ENCODE measurements around the gene HS3ST6. TPM values are rescaled to one million over a fixed set of nuclear protein-coding genes. Genes with fewer than 3 reads are reported as not detected.

Gene HS3ST6
- total RNA-seq, 1 experiment from 2014 or later: 1.0 TPM

DNA sequence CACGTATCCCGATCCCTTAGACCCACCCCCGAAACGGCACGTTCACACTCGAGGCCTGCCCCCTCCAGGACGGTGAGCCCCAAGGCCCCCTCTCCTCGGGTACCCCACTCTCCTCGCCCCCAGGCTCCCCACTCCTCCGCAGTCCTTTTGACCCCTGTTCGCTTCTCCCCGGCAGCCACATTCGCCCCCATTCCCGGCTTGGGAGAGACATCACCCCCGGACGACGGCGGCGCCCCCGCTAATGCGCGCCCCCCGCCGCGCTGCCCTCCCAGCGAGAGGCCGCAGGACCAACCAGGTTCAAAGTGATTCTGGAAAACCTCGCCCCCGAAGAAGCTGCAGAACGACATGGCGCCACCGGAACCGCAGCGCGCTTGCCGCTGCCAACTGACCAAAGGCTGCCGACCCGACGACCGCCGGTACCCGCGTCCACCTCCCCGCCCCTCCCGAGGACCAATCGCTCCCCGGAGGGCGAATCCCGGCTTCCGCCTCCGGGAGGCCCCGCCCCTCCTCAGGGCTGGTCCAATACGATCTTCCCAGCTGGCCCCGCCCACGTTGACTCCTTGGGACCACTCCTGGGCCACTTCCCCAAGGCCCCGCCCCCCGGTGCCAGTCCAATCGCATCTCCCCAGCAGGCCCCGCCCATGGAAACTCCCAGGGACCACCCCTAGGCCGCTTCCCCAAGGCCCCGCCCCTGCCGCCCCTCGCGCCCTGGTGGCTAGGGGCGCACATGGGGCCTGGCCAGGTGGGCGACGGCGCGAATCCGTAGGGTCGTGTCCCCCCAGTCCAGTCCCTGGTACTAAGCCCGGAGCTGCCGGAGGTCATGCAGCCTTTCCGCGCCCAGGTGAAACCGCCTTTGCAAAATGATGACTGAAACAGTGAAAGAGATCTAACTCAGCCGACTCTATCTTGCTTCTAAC is 24.9 kb upstream of the HS3ST6 start, which contains the start of gene MSRB1 (continued):
- TF ChIP-seq, protein P1, sequence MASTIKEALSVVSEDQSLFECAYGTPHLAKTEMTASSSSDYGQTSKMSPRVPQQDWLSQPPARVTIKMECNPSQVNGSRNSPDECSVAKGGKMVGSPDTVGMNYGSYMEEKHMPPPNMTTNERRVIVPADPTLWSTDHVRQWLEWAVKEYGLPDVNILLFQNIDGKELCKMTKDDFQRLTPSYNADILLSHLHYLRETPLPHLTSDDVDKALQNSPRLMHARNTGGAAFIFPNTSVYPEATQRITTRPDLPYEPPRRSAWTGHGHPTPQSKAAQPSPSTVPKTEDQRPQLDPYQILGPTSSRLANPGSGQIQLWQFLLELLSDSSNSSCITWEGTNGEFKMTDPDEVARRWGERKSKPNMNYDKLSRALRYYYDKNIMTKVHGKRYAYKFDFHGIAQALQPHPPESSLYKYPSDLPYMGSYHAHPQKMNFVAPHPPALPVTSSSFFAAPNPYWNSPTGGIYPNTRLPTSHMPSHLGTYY (CRISPR knock-in tag; IDR thresholded peaks at IDR 0.05): no peak
- TF ChIP-seq, protein P2, sequence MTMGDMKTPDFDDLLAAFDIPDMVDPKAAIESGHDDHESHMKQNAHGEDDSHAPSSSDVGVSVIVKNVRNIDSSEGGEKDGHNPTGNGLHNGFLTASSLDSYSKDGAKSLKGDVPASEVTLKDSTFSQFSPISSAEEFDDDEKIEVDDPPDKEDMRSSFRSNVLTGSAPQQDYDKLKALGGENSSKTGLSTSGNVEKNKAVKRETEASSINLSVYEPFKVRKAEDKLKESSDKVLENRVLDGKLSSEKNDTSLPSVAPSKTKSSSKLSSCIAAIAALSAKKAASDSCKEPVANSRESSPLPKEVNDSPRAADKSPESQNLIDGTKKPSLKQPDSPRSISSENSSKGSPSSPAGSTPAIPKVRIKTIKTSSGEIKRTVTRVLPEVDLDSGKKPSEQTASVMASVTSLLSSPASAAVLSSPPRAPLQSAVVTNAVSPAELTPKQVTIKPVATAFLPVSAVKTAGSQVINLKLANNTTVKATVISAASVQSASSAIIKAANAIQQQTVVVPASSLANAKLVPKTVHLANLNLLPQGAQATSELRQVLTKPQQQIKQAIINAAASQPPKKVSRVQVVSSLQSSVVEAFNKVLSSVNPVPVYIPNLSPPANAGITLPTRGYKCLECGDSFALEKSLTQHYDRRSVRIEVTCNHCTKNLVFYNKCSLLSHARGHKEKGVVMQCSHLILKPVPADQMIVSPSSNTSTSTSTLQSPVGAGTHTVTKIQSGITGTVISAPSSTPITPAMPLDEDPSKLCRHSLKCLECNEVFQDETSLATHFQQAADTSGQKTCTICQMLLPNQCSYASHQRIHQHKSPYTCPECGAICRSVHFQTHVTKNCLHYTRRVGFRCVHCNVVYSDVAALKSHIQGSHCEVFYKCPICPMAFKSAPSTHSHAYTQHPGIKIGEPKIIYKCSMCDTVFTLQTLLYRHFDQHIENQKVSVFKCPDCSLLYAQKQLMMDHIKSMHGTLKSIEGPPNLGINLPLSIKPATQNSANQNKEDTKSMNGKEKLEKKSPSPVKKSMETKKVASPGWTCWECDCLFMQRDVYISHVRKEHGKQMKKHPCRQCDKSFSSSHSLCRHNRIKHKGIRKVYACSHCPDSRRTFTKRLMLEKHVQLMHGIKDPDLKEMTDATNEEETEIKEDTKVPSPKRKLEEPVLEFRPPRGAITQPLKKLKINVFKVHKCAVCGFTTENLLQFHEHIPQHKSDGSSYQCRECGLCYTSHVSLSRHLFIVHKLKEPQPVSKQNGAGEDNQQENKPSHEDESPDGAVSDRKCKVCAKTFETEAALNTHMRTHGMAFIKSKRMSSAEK (CRISPR knock-in tag; IDR thresholded peaks at IDR 0.05; ENCODE audit: borderline replicate concordance): no peak
- TF ChIP-seq GRHL2 (CRISPR knock-in tag; IDR thresholded peaks at IDR 0.05; ENCODE audit: insufficient replicate concordance, severe bottlenecking) (no peak), NR2C2 (CRISPR knock-in tag; IDR thresholded peaks at IDR 0.05) (no peak; the same call in 1 of the 2 replicates), KAT7 (CRISPR knock-in tag; IDR thresholded peaks at IDR 0.05; ENCODE audit: borderline replicate concordance) (no peak), FOXK1 (CRISPR knock-in tag; IDR thresholded peaks at IDR 0.05) (peak; percentile 44; the same call in 1 of the 2 replicates), MXD4 (CRISPR knock-in tag; IDR thresholded peaks at IDR 0.05; ENCODE audit: borderline replicate concordance) (no peak), NFYB (CRISPR knock-in tag; conservative IDR thresholded peaks at IDR 0.05; ENCODE audit: low read depth) (peak; percentile 59), TEAD4 (CRISPR knock-in tag; IDR thresholded peaks at IDR 0.05) (no peak), FOXJ3 (CRISPR knock-in tag; IDR thresholded peaks at IDR 0.05; ENCODE audit: borderline replicate concordance) (no peak), OVOL2 (CRISPR knock-in tag; IDR thresholded peaks at IDR 0.05; ENCODE audit: borderline replicate concordance) (no peak), JUN (CRISPR knock-in tag; IDR thresholded peaks at IDR 0.05) (0 out of 2 replicates have a peak, but pooled peaks have one; percentile 28), NFATC4 (CRISPR knock-in tag; IDR thresholded peaks at IDR 0.05) (no peak)
- TF ChIP-seq, protein P3, sequence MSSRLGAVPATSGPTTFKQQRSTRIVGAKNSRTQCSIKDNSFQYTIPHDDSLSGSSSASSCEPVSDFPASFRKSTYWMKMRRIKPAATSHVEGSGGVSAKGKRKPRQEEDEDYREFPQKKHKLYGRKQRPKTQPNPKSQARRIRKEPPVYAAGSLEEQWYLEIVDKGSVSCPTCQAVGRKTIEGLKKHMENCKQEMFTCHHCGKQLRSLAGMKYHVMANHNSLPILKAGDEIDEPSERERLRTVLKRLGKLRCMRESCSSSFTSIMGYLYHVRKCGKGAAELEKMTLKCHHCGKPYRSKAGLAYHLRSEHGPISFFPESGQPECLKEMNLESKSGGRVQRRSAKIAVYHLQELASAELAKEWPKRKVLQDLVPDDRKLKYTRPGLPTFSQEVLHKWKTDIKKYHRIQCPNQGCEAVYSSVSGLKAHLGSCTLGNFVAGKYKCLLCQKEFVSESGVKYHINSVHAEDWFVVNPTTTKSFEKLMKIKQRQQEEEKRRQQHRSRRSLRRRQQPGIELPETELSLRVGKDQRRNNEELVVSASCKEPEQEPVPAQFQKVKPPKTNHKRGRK (CRISPR knock-in tag; IDR thresholded peaks at IDR 0.05; ENCODE audit: borderline replicate concordance): no peak
- TF ChIP-seq, protein P4, sequence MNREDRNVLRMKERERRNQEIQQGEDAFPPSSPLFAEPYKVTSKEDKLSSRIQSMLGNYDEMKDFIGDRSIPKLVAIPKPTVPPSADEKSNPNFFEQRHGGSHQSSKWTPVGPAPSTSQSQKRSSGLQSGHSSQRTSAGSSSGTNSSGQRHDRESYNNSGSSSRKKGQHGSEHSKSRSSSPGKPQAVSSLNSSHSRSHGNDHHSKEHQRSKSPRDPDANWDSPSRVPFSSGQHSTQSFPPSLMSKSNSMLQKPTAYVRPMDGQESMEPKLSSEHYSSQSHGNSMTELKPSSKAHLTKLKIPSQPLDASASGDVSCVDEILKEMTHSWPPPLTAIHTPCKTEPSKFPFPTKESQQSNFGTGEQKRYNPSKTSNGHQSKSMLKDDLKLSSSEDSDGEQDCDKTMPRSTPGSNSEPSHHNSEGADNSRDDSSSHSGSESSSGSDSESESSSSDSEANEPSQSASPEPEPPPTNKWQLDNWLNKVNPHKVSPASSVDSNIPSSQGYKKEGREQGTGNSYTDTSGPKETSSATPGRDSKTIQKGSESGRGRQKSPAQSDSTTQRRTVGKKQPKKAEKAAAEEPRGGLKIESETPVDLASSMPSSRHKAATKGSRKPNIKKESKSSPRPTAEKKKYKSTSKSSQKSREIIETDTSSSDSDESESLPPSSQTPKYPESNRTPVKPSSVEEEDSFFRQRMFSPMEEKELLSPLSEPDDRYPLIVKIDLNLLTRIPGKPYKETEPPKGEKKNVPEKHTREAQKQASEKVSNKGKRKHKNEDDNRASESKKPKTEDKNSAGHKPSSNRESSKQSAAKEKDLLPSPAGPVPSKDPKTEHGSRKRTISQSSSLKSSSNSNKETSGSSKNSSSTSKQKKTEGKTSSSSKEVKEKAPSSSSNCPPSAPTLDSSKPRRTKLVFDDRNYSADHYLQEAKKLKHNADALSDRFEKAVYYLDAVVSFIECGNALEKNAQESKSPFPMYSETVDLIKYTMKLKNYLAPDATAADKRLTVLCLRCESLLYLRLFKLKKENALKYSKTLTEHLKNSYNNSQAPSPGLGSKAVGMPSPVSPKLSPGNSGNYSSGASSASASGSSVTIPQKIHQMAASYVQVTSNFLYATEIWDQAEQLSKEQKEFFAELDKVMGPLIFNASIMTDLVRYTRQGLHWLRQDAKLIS (CRISPR knock-in tag; IDR thresholded peaks at IDR 0.05; ENCODE audit: borderline replicate concordance): no peak
- TF ChIP-seq, protein P5, sequence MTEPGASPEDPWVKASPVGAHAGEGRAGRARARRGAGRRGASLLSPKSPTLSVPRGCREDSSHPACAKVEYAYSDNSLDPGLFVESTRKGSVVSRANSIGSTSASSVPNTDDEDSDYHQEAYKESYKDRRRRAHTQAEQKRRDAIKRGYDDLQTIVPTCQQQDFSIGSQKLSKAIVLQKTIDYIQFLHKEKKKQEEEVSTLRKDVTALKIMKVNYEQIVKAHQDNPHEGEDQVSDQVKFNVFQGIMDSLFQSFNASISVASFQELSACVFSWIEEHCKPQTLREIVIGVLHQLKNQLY (CRISPR knock-in tag; IDR thresholded peaks at IDR 0.05): peak; percentile 44; the same call in 1 of the 2 replicates
- TF ChIP-seq, protein P6, sequence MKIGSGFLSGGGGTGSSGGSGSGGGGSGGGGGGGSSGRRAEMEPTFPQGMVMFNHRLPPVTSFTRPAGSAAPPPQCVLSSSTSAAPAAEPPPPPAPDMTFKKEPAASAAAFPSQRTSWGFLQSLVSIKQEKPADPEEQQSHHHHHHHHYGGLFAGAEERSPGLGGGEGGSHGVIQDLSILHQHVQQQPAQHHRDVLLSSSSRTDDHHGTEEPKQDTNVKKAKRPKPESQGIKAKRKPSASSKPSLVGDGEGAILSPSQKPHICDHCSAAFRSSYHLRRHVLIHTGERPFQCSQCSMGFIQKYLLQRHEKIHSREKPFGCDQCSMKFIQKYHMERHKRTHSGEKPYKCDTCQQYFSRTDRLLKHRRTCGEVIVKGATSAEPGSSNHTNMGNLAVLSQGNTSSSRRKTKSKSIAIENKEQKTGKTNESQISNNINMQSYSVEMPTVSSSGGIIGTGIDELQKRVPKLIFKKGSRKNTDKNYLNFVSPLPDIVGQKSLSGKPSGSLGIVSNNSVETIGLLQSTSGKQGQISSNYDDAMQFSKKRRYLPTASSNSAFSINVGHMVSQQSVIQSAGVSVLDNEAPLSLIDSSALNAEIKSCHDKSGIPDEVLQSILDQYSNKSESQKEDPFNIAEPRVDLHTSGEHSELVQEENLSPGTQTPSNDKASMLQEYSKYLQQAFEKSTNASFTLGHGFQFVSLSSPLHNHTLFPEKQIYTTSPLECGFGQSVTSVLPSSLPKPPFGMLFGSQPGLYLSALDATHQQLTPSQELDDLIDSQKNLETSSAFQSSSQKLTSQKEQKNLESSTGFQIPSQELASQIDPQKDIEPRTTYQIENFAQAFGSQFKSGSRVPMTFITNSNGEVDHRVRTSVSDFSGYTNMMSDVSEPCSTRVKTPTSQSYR (CRISPR knock-in tag; IDR thresholded peaks at IDR 0.05): no peak
- TF ChIP-seq, protein P7, sequence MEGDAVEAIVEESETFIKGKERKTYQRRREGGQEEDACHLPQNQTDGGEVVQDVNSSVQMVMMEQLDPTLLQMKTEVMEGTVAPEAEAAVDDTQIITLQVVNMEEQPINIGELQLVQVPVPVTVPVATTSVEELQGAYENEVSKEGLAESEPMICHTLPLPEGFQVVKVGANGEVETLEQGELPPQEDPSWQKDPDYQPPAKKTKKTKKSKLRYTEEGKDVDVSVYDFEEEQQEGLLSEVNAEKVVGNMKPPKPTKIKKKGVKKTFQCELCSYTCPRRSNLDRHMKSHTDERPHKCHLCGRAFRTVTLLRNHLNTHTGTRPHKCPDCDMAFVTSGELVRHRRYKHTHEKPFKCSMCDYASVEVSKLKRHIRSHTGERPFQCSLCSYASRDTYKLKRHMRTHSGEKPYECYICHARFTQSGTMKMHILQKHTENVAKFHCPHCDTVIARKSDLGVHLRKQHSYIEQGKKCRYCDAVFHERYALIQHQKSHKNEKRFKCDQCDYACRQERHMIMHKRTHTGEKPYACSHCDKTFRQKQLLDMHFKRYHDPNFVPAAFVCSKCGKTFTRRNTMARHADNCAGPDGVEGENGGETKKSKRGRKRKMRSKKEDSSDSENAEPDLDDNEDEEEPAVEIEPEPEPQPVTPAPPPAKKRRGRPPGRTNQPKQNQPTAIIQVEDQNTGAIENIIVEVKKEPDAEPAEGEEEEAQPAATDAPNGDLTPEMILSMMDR (IDR thresholded peaks at IDR 0.05): no peak
- TF ChIP-seq, protein P8, sequence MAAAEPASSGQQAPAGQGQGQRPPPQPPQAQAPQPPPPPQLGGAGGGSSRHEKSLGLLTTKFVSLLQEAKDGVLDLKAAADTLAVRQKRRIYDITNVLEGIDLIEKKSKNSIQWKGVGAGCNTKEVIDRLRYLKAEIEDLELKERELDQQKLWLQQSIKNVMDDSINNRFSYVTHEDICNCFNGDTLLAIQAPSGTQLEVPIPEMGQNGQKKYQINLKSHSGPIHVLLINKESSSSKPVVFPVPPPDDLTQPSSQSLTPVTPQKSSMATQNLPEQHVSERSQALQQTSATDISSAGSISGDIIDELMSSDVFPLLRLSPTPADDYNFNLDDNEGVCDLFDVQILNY (CRISPR knock-in tag; IDR thresholded peaks at IDR 0.05): 0 out of 2 replicates have a peak, but pooled peaks have one; percentile 34

Data from WTC11 (cell line).